Iris pigment epithelial cell (primary cell): ENCODE results near the gene KRABD2.
A peak's percentile ranks its signal among the peaks of the same experiment; 100 is the strongest.
"Not testable (repeated sequence)": the region's sequence is repeated elsewhere in the genome, so short reads cannot be mapped to it uniquely, and the experiment has no call there.

Source experiments
- DNase-seq: peaks from one replicate; pipeline ENCODE4 v3.0.0-alpha.2; 2011; ENCODE audit warnings: low read depth

Gene KRABD2

DNA sequence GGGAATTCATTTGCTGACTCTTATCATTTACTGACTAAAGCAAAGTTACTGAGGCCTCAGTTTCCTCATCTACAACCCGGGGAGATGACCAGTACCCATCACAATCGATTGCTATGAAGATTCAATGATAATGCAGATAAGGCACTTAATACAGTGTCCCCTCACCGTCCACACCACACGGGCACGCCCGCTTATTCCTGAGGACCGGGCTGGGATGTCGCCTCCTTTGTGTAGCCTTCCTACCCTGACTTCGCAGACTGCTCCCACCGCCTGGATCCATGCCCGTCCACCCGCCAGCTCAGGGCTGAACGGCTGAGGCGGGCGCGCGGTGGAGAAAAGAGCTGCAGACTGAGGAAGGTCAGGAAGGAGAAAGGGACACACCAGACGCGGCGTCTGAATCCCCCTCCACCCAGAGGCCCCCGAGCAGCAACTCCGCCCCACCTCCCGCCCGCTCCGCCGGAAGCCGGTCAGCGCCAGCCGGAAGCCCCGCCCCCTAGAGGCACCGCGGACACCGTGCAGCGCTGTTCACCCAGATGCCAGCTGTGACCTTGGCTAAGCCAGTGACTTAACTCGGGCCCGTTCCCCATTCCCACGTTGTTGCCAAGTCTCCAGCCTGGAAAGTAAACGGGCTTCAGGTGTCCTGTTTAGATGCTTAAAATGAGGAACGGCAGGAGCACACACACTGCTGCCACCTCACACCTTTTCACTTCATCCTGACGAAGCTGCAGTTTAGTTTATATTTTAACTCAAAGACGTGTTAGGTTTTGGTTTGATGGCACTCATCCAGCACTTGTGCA lies at the start of gene KRABD2:
Gene KRABD2 (minus strand): TSS at position 434 of the 797 bp plus-strand sequence.
- peak; percentile 81 for DNase-seq

DNA sequence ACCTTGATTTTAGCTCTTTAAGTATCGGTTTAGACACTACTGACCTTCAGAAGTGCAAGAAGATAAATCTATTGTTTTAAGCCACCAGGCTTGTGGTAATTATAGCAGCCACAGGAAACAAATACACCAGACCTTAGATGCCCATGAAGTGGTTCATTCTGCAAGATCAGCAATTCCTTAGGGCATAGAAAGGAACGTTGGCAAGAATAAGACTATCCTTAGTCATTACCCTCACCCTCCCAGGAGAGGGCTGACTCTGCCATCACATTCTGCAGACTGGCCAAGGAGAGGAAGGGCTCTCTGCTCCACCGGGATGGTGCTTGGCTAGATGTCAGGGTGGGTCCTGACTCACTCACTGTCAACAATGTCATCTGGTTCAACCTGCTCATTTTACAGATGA lies 45.1 kb upstream of the KRABD2 start:
- no peak for DNase-seq

DNA sequence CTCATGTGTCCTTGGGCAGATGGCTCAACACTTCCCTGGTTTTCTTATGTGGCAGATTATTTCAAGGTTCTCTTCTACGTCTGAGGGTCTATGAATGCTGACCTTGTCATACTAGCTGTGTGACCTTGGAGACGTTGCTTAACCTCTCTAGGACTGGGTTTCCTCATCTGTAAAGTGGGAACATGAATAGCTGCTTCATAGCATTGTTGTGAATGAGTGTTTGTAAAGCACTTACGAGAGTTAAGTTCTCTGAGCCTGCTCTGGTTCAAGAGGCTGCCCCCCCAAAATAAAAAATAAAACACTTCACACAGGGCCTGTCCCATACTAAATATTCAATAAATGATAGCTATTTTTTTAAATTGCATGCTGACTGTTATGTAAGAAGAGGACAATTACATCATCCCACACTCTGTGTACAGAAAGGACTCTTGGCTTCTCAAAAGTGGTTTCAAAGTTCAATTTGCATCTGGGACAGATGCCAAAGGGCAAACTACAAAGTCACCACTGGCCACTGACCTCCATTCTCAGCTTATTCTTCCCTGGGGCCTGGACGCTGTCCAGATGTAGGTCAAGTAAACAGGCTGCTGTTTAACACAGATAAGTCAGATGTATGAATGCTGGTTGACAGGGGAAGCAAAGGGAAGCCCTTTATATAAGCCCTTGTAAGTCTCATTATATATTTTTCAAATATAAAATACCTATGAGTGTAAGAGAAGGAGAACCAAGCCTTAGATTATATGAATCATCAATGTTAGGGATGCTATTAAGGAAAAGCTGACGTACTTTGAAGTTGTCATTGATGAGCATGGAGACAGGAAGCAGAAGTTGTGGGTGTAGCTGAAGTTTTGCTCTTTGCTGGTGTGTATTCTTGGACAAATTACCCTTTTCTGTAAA lies 43.8 kb upstream of the KRABD2 start:
- peak; percentile 84 for DNase-seq

DNA sequence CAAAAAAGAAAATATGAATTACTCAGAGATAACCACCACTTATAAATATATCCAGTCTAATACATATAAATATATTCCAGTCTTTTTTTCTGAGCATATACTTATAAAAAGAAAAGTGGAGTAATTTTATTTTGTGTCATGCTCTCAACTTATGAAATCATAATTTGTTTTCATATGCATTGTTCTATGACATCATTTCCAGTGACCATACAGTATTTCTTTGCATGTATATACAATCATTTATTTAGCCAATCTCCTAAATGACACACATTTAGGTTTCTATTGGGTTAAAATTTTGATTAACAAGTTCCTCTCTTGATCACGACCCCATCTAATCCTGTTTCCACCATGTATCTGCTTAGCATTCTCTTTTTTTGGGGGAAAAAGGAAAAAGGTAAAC lies 42.8 kb upstream of the KRABD2 start:
- no peak for DNase-seq

DNA sequence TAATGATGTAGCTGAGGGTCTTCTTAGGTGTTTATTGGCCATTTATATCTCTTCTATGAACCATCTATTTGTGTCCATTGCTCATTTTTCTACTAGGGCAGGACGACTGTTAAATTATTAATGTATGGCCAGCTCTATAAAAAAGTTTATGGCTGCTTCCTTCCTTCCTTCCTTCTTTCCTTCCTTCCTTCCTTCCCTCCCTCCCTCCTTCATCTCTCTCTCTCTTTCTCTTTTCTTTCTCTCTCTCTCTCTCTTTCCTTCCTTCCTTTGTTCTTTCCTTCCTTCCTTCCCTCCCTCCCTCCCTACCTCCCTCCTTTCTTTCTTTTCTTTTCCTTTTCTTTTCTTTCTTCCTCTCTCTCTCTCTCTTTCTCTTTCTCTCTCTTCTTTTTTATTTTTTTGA lies 42.0 kb upstream of the KRABD2 start:
- DNase-seq: no peak

DNA sequence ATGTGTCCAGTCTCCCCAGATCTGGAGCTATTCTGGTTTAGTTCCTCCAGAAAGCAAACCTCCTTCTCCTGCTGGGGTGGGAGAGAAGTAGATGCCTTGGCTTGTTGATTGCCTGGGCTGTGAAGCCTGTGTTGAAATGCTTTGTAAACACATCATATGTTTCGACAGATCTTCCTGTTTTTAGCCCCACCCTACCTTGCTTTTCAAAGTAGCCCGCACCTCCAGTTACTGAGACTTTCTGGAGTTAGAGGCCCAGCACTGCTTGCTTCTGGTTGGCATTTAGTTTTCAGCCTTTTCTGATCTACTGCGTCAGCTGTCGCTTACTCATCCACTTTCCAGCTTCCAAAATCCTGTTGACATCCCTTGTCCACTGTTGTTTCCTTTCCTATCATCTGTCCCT lies 41.3 kb upstream of the KRABD2 start:
- no peak for DNase-seq

DNA sequence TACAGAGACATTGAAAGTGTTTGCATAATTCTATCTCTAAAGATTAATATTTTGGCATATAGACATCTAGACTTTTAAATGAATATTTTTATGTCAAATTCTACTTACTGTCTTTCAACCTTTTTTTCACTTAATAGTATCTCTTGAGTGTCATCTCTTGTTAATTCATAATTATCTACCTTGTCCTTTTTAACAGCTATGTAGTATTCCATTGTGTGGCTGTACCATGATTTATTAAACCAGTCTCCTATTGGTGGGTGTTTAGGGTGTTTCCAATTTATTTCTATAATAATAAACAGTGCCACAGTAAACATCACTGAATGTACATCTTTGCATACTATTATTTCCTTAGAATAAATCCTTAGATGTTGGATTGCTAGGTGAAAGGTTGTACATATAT lies 37.4 kb upstream of the KRABD2 start:
- no peak for DNase-seq

DNA sequence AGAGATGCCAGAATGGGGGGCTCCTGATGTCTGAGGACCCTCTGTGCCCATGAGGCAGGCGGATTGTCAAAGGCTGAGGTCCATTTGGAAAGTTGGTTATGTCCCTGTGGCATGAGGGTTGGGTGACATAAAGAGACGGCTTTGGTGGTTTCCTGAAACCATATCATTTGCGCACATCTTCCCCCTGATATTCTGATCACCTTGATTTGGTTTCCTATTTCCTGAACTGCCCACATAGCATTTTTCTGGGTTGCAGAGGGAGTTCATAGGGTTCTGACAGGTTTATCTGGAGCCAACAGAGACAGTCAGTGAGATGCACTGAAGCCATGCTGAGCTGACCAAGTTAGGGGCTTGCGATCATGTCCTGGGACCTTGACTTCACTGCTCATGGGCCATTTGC lies 36.8 kb upstream of the KRABD2 start:
- no peak for DNase-seq

DNA sequence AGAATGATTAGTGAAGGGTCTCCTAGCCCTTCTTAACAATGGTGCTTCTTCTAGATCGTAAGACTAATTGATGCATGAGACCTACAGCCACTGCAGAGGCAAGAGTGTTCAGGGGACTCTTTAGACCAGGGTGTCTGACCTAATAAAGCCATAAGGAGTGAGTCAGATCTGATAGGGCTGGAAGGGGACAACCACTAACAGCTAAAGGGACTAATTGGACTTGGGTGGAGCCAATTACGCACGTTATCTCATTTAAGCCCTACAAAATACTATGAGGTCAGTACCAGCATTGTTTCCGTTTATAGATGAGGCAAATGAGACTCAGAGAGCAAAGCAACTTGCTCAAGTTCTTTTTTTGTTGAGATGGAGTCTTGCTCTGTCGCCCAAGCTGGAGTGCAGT lies 35.6 kb upstream of the KRABD2 start:
- DNase-seq: no peak

DNA sequence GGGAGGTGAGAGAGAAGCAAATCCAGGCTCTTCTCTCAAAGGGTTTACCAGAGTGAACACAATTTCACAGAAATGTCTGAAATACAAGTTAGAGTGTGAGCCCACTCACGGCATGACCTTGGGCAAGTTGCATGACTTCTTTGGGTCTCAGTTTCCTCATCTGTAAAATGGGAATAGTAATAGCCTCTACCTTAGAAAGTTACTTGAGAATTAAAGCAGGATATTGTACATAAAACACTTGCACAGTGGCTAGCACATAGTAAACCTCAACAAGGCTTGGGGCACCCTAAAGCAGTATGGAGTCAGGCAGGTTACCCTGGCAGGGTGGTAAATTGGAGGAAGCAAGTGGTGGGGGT lies 34.4 kb upstream of the KRABD2 start:
- no peak for DNase-seq

DNA sequence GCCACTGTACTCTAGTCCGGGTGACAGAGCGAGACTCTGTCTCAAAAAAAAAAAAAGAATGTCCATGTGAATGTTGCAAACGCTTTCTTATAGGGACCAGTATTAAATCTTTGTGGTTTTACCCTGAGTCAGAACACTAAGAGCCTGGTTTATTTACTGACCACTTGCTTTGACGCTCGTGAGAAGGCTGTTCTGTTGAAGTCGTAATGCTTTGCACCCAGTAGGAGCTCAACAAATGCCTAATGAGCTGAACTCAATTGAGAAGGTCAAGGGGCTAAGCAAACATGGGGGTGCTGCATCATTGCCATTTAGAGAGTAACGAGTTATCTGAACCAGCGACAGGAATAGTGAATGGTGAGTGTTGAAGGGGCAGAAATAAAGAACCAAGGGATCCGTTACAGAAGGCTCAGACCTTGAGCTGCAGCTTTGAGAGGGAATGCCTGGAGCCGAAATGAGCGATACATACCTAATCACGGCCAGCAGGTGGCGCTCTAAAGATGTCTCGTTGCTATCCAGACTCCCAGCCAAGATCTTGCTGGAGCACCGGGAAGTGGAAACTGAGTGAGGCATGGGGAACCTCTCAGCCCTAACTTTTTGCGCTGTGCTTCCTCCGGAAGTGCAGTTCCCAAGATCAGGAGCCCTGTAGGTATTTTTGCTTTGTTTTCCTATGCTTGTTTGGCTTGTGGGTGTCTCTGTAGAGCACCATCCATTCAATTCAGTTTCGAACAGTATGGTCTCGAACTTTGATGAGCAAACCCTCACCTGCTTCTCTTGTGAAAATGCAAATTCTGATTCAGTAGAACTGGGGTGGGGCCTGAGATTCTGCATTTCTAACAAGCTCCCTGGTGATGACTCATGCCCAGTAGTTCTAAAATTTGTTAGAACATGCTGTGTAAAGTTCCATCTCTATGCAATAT lies 33.7 kb upstream of the KRABD2 start:
- peak; percentile 76 for DNase-seq

DNA sequence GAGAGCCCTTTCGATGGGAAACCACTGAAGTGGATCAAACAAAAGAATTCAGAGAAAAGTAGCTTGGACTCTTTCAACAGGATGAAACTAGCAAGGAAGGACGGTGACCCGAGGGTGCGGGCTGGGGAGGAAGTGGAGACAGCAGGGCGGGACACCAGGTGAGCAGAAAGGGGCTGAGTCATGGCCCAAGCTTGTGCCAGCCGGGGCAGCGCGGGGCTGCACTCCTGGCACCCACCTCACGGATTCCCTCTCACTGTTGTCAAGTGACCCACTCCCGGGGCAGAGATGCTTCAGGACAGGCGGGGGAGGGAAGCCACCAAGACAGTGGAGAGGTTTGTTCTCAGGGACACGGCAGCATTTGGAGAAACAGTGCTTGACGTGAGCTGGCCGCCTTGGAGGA lies 31.9 kb upstream of the KRABD2 start:
- no peak for DNase-seq

DNA sequence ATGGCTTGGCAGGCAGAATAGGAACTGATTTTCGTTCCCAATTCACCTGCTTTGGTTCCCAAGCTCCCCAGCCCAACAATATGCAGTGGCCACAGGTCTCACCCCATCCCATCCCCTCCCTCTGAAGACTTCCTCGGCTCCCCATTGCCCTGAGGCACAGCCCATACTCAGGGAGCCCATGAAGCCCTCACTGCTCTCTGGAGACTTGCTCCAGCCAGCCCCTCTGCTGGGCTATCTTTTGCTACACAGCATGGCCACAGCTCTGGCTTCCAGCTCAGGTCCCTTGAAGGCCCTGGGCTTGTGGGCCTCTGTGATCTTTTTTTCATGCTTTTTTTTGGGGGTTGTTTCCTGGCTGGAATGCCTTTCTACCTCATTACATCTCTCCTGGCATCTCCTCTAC lies 29.7 kb upstream of the KRABD2 start:
- no peak for DNase-seq

DNA sequence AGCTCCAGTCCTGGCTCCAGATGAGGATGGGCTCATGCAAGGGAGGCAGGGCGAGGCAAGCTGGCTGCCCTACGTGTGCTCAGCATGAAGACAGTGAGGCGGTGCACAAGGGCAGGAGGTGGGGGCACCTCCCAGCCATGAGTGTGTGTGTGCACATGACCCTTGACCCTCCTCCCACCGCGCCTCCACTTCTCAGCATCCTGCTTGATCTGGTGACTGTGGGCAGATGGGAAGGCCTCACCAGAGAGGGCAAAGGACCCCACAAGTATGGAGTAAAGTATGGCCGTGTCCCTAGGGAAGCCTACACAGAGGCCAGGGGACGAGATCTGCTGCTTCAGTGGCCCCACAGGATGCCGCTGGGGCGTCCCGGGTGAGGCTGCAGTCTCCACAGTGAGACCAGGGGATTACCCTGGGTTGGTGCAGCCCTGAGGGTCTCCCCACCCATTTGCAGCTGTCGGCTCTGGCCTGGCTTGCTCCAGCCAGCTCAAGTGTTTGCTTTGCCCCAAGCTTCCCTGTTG lies 29.1 kb upstream of the KRABD2 start:
- DNase-seq: no peak

DNA sequence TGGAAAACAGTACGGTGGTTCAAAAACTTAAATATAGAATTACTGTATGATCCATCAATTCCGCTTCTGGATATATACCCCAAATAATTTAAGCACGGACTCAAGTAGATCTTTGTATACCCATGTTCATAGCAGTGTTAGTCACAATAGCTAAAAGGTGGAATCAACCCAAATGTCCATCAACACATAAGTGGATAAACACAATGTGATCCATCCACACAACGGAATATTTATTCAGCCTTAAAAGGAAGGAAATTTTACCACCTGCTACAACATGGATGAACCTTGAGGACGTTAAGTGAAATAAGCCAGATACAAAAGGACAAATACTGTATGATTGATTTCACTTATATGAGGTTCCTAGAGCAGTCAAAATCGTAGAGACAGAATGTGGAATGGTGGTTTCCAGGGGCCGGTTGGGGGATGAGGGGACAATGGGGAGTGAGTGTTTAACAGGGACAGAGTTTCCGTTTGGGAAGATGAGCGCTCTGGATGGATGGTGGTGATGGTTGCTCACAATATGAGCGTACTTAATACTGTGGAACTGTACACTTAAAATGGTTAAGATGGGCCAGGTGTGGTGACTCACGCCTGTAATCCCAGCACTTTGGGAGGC lies 26.5 kb upstream of the KRABD2 start:
- no peak for DNase-seq

DNA sequence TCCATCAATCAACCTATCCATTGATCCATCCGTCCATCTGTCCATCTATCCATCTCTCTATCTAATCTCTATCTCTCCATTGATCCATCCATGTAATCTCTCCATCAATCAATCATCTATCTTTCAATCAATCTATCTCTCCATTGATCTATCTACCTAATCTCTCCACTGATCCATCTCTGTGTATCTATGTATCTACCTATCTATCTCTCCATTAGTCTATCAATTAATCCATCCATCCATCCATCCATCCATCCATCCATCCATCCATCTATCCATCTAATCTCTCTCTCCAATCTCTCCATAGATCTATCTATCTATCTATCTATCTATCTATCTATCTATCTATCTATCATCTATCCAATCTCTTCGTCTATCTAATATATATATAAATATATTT lies 24.6 kb upstream of the KRABD2 start:
- DNase-seq: no peak

DNA sequence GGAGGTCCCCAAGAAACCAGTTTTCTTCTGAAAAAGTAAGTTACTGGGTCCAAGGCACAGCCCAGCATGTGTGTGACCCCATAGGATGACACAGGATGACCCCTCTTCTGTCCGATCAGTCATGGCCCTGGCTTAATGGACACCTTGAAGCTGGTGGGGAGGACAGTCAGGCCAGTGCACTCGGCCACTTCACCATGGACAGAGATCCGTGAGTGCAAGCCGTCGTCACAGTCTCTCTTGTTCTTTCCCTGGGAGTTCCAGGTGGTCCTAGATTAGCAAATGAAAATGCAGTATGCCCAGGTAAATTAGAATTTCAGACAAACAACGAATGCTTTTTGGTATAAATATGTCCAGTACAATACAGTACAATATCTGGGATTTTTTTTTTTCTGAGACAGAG lies 22.5 kb upstream of the KRABD2 start:
- DNase-seq: no peak

DNA sequence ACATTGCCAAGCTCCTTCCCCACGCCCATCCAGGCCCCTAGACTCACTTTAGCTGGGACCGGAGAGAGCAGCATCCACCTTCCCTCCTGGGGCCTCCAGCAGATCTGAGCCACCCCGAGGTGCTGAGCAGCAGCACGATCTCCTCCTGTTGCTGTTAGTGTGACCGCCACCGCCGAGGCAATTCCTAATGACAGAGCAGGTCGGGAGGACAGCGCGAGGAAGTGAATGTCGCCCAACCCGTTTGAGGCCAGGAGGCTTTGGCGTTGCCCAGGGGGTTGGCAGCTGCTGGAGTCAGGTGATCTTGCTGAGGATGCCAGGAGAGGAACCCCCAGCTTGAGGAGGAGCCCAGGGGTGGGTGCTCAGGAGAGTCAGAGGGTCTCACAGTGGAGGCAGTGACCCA lies 21.1 kb upstream of the KRABD2 start, which contains the start of gene RNF222:
Gene RNF222 (minus strand): TSS at position 192 of the 400 bp plus-strand sequence. CDS start 4,366 bp downstream, outside the sequence.
- DNase-seq: no peak

DNA sequence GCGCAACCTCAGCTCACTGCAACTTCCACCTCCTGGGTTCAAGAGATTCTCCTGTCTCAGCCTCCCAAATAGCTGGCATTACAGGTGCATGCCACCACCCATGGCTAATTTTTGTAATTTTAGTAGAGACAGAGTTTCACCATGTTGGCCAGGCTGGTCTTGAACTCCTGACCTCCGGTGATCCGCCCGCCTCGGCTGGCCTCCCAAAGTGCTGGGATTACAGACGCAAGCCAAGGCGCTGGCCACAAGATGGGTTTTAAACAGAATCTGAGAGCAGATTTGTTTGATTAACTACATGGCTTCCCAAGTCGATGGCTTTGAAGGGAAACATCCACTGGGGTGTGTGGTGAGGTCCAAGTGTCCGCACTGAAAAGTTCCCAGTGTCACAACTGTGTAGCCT lies 18.0 kb upstream of the KRABD2 start:
- not testable (repeated sequence) for DNase-seq

DNA sequence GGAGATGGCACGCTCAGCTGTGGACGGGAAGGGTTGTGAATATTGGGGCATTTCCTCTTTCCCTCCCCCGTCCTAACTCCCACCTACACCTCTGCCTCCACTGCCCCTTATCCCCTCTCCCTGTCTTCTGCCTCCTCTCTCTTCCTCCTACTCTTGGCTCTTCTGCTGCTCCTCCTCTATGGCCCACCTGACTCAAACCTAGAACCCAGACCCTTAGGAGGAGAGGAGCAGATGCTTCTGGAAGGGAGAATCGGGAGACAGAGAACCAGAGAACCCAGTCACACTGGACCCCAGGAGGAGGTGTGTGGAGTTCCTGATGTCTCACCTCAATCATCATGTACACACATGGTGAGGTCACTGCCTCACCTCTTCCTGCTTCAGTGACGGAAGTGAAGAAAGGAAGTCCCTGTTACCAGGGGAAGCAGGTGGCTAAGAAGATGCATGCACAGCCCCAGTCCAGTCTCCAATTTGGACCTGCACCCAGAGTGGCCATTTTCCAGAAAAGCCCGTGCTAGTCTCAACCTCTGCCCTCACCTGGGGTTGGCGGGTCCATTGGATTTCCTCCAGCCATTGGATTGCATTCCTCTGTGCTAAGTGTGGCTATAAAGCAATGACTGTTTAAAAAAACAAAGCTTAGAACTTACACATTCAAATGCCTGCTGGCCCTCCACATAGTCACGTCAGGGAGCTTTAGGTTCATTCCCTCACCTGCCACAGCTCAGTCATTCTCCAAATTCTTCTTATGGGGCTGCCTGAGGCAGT lies 17.1 kb upstream of the KRABD2 start:
- no peak for DNase-seq
